ENCODE measurements around the gene MPZL1.
A peak's percentile ranks its signal among the peaks of the same experiment; 100 is the strongest.
"Not testable (repeated sequence)": the region's sequence is repeated elsewhere in the genome, so short reads cannot be mapped to it uniquely, and the experiment has no call there.

Gene MPZL1

DNA sequence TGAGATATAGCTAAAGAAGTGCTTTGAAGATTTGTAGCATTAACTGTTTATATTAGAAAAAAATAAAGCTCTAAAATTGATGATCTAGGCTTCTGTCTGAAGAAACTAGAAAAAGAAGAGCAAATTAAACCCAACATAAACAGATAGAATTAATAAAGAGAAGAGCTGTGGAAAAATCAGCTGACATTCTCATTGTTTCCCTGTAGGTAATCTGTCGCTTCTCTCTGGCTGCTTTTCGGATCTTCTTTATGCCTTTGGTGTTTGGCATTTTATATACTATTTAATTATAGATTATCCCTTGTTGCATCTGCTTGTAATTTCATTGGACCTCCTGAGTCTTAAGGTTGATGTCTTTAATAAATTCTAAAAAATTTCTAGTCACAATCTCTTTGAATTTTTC lies 59.8 kb downstream of the MPZL1 start:
- DNase-seq (ENCODE audit: low spot score), result no peak

DNA sequence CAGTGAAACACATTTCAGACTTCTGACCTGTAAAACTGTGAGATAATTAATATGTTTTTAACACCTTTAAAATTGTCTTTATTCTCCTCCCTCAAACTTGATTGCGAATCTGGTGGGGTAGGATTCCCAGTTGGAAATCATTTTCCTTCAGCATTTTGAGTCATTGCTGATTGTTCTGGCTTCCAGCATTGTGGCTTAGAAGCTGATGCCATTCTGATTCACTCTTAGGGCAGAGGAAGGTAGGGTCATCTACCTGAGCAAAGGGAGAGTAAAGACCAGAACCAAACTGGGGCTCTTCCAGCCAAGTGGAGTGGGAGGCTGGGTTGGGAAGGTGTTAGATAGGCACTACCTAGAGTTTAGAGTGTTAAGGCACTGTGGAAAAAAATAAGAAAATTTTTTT lies 61.2 kb downstream of the MPZL1 start:
- DNase-seq (ENCODE audit: low spot score), result no peak

DNA sequence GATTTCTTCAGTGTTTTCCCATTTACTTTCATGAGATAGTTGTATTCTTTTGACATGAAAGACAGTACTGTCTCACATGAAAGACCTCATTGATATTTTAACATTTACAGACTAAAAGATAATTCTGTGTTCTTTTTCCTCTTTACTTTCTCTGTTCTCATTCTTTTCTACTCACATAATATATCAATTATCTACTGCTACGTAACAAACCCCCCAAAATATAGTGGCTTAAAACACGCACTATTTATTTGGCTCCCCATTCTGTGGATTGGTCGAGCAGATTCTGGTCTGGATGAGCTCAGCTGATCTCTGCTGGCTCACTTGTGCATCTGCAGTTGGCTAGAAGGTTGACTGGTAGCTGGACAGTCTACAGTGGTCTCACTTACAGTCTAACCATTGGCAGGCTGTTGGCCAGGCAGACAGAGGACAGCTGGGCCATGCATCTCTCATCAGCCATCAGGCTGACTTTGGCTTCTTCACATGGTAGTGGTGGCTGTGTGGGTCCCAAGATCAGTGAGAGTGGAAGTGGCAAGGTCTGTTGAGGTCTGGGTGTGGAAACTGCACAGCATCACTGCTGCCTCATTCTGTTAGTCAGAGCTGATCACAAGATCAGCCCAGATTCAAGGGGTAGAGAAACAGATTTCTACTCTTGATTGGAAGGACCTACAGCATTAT lies 63.2 kb downstream of the MPZL1 start:
- DNase-seq (ENCODE audit: low spot score), result no peak

DNA sequence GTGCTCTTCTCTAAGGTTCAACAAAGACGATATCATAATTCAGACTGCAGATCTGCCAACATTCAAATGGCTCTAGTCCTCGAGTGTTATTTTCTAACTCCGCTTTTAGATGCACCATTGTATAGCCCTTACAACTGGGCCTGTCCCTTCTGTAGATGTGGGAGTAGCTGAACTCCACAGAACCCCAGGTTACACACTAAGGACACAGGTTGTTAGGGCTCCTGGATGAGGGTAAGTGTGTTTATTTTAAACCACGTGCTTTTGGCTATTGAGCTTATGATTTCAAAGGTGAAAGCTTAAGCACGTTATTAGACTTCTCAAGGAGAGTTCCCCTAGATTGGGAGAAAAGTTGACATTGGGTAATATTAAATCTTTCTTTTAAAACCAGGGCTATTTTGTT lies 64.7 kb downstream of the MPZL1 start:
- DNase-seq (ENCODE audit: low spot score), result no peak

DNA sequence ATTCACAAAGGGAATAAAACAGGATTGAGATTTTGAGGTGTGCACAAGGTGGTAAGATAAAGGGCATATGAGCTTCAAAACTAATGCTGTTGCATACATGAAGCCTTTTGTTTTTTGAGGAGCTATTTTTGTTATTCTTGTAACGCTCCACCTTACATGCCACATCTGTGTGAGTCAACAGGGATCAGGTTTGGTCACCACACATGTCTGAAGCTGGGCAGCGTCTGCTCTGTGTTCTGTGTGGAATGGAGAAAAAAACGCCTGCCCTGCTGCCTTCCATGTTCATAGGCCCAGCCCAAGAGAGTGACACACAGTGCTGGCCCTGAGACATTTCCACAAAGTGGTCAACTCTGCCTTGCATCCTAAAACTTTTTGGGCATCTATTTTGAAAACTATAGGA lies 67.7 kb downstream of the MPZL1 start:
- DNase-seq (ENCODE audit: low spot score), result no peak

DNA sequence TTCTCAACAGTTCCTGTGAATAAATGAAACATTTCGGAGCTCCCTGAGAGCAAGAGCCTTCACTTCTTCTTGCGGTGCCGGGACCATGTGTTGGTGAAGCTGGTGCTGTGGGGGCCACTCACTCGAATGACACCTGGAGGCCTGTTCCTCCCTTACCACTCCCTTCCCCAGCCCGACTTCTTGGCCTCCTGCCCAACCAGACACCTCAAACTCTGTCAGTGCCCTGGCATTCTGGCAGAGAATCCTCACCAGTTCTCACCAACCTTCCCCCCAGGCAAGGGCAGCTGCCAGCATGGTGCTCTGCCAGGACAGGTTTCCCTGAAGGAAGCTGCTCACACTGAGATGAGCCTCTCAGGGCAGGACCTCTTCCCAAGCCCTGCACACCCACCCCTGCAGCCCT lies 68.3 kb downstream of the MPZL1 start:
- DNase-seq (ENCODE audit: low spot score), result no peak

DNA sequence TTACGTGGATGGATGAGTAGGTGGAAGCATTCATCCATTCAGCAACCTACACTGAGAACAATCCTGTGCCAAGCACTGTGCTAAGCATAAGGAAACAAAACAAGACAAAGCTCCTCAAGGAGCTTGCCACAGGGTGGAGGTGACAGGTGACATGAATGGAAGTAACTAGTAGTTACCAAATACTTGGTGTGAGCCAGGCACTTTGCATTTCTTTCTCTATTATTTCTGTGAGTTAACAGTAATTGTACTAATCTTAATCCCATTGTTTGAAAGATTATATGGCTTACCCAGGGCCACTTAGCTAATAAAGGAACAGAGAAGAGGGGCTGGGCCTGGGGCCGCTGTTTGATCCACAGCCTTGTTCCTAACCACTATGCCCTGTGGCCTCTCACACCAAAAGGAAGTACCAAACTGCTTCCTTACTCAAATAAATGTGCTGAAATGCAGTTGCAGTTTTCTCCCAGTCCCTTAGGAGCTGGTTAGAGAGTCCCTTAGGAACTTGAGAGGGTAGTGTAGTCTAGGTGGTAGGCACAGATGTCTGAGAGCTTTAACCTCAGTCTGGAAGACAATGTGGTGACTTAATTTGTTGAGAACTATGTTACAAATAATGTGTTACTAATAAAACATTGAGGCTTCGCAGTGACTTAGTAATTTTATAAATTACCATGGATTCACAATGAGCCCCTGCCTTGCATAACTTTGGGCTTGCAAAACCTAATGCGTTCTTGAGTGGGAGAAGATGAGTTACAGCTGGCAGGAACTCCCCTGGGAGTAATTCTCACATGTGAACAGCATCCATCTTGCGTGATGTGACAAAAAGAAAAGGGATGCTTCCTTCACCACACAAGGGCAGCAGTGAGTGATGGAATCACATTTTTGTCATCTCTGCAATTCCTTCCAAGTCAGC lies 69.8 kb downstream of the MPZL1 start:
- no peak for DNase-seq (ENCODE audit: low spot score)

DNA sequence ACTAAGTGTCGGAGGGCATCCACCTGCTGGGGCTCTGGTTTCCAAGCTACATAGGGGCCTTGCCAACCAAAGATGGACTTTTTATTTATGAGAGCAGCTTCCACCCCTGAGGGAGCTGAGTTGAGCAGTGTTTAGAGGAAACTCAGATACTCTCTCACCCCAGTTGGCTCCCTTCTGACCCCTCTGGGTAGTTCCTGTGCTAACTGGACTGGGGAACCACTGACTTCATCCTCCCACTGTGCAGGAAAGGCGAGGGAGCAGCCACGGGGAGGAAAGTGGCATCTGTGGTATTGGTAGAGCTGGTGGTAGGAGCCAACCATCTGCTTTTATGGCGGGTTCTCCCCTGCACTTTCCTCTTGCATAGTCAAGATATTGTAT lies 70.4 kb downstream of the MPZL1 start:
- DNase-seq (ENCODE audit: low spot score), result no peak

DNA sequence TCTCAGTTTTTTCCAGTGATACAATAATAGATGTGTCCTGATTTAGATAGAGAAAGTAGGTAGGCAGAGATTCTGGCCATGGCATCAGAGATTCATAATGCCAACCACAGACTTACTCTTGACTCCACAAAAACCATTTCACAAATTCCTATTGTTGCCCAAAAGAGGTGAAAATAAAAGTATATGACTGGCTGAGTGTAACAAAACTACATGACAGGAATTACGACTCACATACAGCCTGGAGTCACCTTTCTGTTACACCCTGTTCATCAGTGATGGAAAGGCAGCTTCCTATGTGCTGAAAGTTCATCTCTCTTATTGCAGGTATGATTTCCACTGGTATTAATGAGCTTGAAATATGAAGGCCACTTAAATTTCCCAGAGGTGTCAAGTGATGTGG lies 72.3 kb downstream of the MPZL1 start:
- no peak for DNase-seq (ENCODE audit: low spot score)

DNA sequence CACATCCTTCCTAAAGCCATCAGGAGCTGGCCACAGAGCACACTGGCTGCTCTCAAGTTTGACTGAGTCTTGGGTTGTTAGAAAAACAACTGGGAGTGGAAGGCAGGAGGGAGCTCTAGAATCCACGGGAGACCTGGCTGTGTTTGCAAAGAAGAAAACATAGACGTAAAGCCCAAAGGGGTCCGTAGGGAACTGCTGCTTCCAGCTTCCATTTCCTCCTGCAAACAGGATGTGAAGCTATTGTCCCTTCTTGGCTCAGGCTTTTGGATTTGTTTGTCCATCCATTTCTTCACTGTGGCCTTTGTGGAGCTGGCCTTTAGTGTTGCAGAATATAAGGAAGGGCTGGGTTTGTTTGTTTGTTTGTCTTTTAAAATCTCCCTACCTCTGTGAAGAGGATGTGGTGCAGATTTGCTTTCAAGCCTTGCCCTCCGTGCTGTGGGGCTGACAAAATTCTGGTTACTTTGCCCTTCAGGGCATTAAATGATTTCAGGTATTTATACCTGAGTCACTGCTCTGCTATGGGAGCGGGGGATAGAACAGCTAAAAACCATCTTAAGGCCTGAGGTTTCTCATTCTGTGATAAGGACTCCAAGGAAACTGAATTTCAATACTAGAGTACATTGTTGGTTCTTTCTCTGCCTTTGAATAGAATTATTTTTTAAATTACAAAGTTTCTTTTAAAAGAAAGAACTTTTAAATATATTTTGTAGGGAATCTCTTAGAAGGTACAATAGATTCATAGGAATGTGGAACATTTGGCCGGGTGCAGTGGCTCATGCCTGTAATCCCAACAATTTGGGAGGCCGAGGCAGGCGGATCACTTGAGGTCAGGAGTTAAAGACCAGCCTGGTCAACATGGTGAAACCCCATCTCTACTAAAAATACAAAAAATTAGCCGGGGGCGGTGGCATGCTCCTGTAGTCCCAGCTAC lies 74.3 kb downstream of the MPZL1 start:
- DNase-seq (ENCODE audit: low spot score), result no peak

DNA sequence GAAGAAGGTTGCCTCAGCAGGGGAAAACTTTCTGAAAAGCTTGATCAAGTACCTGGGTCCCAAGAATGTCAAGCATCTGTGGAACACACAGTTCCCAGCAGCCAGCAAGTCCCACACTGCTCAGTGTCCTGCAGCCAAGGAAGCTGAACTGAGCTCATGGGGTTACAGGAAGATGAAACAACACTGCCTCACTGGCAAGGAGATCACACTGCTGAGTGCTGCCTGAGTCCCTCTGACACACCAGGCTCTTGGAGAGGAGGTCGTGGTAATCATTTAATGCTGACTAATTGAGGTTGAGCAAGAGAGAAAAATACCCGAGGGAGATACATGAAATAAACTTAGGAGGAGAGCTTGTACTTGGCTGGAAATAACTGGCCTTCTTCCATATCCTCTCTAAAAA lies 75.2 kb downstream of the MPZL1 start:
- DNase-seq (ENCODE audit: low spot score), result no peak

DNA sequence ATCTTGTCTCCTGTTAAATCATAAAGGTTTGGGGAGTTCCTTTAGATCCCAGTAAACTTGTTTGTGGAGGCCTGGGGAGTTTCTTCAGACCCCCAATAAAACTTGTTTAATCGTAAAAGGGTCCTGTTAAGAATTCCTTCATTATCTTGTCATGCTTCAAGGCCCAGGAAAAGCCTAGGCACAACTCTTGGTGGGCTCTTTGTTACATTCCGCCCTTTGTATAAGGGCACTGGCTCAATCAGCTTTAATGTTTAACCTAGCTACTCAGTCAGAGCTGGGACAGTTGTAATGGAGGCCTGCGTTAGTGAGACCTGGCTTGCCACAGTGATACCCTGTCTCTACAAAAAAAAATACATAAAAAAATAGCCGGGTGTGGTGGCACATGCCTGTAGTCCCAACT lies 77.2 kb downstream of the MPZL1 start:
- DNase-seq (ENCODE audit: low spot score), result no peak

DNA sequence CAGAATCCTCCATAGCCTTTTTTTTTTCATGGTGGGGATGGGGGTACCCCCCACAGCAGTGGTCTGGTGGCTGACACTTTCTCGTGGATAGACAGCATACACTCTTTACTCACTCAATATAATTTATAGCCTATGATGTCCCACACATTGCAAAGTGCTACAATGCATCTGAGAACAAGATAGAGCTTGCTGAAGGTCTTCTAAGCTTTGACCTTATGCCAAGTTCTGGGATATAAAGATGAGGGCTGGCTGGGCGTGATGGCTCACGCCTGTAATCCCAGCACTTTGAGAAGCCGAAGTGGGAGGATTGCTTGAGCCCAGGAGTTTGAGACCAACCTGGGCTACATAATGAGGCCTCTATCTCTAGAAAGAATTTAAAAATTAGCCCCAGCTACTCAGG lies 78.0 kb downstream of the MPZL1 start:
- DNase-seq (ENCODE audit: low spot score), result no peak

DNA sequence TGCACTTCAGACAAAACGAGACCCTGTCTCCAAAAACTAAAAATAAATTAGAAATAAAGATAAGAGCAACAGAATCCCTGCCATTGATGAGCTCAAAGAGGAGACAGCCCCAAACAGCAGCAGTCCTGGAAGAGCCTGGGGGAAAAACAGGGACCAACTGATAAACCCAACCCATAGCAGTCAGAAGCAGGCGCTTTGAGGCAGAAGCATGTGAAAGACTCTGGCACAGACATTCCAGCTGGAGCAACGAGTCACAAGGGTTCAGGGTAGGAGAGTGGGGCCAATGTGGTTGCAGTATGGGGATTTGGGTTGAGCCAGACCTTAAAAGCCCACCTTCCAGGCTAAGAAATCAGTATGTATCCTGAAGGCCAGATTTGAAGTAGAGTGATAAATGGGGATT lies 78.5 kb downstream of the MPZL1 start:
- DNase-seq (ENCODE audit: low spot score), result no peak

DNA sequence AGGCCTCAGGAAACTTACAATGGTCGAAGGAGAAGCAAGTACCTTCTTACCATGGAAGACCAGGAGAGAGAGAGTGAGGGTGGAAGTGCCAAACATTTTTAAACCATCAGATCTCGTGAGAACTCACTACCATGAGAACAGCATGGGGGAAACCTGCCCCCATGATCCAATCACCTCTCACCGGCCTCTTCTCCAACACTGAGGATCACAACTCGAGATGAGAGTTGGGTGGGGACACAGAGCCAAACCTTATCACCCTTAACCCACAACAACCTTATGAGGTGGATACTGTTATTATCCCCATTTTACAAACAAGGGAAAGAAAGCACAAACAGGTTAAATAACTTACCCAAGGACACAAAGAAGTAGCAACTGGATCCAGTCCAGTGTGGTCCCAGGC lies 80.5 kb downstream of the MPZL1 start:
- DNase-seq (ENCODE audit: low spot score), result no peak

DNA sequence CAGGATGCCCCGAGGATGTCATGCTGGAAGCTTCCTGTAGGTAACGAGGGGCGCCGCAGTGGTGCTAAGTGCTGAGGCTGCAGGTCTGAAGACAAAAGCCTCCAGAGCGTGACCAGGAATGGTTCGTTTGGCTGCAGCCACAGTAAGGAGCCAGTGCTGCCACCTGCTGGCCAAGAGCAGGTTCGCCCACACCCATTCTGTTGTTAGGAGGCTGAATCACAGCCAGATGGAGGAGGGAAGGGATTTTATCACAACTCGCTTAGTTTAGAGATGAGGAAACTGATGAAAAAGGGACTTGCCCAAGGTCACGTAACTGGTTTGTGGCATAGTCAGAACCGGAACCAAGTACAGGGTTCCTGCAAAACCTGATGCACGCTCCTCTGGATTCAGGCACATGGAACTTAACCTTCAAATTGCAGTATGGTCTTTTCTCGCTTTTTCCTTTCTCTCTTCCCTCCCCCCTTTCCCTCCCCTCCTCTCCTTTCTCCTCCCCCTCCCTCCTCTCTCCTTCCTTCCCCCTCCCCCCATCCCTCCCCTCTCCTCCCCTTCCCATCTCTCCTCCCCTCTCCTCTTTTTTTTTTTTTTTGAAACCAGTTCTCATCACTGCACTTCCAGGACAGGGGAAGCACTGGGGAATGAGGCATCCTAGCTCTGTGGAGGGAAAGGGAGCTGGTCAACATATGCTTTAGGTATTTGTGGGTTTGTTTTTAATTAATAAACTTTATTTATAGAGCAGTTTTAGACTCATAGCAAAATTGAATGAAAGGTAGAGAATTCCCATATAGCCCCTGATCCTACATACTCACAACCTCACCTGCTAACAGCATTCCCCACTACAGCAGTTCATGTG lies 81.8 kb downstream of the MPZL1 start:
- peak; percentile 87 for DNase-seq (ENCODE audit: low spot score)

DNA sequence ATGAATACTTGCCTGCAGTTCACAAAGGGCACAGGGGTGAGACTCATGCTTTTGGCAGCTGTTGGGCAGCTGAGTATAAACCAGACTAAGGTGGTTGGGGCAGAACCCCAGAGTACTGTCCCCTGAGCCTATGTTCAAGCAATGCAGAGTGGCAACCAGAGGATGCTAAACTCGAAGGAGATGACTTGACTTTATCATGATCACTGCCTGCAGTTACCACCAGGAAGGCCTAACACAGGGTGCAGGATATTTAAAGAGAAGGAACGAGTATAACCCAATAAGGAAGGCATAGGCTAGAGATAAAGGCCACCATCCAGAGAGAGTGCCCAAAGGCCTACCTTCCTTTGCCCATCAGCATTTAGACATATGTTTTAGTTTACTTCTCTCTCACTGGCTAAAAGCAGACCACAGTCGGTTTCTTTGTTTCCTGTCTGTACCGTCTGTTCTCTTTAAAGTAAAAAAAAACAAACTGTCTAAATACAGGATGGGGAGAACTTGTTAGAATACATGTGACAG lies 83.3 kb downstream of the MPZL1 start:
- DNase-seq (ENCODE audit: low spot score), result peak; percentile 32

DNA sequence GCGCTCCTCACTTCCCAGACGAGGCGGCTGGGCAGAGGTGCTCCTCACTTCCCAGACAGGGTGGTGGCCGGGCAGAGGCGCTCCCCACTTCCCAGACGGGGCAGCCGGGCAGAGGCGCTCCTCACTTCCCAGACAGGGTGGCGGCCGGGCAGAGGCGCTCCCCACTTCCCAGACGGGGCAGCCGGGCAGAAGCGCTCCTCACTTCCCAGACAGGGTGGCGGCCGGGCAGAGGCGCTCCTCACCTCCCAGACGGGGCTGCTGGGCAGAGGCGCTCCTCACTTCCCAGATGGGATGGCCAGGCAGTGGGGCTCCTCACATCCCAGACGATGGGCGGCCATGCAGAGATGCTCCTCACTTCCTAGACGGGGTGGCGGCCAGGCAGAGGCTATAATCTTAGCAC lies 84.5 kb downstream of the MPZL1 start:
- DNase-seq (ENCODE audit: low spot score), result not testable (repeated sequence)

DNA sequence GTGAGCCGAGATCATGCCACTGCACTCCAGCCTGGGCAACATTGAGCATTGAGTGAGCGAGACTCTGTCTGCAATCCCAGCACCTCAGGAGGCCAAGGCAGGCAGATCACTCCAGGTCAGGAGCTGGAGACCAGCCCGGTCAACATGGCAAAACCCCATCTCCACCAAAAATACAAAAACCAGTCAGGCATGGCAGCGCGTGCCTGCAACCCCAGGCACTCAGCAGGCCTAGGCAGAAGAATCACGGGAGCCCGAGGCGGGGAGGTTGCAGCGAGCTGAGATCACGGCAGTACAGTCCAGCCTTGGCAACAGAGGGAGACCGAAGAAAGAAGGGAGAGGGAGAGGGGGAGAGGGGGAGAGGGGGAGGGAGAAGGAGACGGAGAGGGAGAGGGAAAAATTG lies 84.9 kb downstream of the MPZL1 start:
- DNase-seq (ENCODE audit: low spot score), result not testable (repeated sequence)

DNA sequence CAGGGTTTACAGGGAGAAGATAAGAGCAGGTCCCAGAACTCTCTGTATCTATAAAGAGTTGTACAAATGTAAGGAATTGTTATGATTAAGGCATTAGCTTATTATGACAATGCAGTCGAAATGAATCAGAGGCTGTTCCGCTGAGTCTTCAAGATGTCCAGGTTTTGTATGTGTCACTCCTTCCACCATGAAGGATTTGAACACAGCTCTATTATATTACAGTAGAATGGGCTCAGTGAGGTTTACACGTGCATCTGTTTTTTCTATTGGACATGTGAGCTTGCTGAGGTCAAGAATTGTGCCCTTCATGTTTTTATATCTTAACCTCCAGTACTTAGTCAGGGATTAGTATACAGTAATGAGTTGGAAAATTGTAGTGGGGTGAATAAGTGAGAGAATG lies 86.3 kb downstream of the MPZL1 start:
- no peak for DNase-seq (ENCODE audit: low spot score)

DNA sequence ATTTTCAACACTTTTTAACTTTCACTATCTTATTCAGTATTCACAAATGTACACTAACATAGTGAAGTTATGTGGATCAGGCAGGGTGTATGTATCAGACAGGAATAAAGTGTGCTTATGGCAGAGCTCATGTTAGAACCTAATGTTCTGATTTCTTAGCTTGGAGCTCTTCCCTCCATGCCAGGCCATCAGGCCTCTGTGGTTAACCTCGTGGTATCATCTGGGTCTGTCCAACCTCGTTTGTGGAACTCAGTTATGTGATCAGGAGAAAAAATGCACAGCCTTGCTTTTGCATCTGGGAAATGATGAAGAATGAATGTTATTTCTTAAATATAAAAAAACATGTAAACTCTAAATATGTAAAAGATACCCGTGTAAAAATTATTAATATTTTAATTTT lies 86.9 kb downstream of the MPZL1 start:
- DNase-seq (ENCODE audit: low spot score), result no peak

All from CD4-positive, alpha-beta T cell treated with Interleukin-15 for 4 hours (primary cell).